ENCODE data around the gene PPM1B. TPM values are rescaled to one million over a fixed set of nuclear protein-coding genes. Genes with fewer than 3 reads are reported as not detected.
"Not testable (repeated sequence)": the region's sequence is repeated elsewhere in the genome, so short reads cannot be mapped to it uniquely, and the experiment has no call there.

The PPM1B gene
- total RNA-seq, 1 donor from 2014 or later, result 48.4 TPM

- ATAC-seq, result no peak
- no peak for DNase-seq (ENCODE audit: missing footprints)
Measured at GRCh38 chr2:44189104-44189503, 20.4 kb downstream of the PPM1B start.

GRCh38 chr2:44190526-44190925, 21.9 kb downstream of the PPM1B start:
- no peak for DNase-seq (ENCODE audit: missing footprints)
- no peak for ATAC-seq
- intact Hi-C loops (cut with DNase I), result no loop called here

More at GRCh38 chr2:44189104-44189503, 20.4 kb downstream of the PPM1B start:
- intact Hi-C loops (cut with DNase I), result no loop called here

- ATAC-seq, result no peak
Measured at GRCh38 chr2:44191739-44192138, 23.1 kb downstream of the PPM1B start.

GRCh38 chr2:44192646-44193045, 24.0 kb downstream of the PPM1B start:
- DNase-seq (ENCODE audit: missing footprints) (no peak), ATAC-seq (no peak)
- intact Hi-C loops (cut with DNase I), result no loop called here

More at GRCh38 chr2:44191739-44192138, 23.1 kb downstream of the PPM1B start:
- DNase-seq (ENCODE audit: missing footprints), result no peak
- intact Hi-C loops (cut with DNase I), result no loop called here

- no peak for DNase-seq (ENCODE audit: missing footprints)
- no peak for ATAC-seq
- intact Hi-C loops (cut with DNase I), result no loop called here
Measured at GRCh38 chr2:44195714-44196113, 27.0 kb downstream of the PPM1B start.

- ATAC-seq, result no peak
- DNase-seq (ENCODE audit: missing footprints), result no peak
- intact Hi-C loops (cut with DNase I), result no loop called here
Measured at GRCh38 chr2:44197816-44198215, 29.1 kb downstream of the PPM1B start.

GRCh38 chr2:44200011-44200410, 31.3 kb downstream of the PPM1B start:
- ATAC-seq, result no peak
- intact Hi-C loops (cut with DNase I), result no loop called here

GRCh38 chr2:44200759-44201158, 32.1 kb downstream of the PPM1B start:
- DNase-seq (ENCODE audit: missing footprints) (no peak), ATAC-seq (no peak)
- intact Hi-C loops (cut with DNase I), result no loop called here

More at GRCh38 chr2:44200011-44200410, 31.3 kb downstream of the PPM1B start:
- DNase-seq (ENCODE audit: missing footprints), result no peak

GRCh38 chr2:44201648-44202165, 33.0 kb downstream of the PPM1B start:
- DNase-seq (ENCODE audit: missing footprints) (no peak), ATAC-seq (no peak)
- intact Hi-C loops (cut with DNase I), result no loop called here

GRCh38 chr2:44203542-44203941, 34.9 kb downstream of the PPM1B start:
- intact Hi-C loops (cut with DNase I), result no loop called here
- DNase-seq (ENCODE audit: missing footprints) (no peak), ATAC-seq (no peak)

GRCh38 chr2:44205169-44205568, 36.5 kb downstream of the PPM1B start:
- no peak for DNase-seq (ENCODE audit: missing footprints)
- intact Hi-C loops (cut with DNase I), result no loop called here

GRCh38 chr2:44207102-44207501, 38.4 kb downstream of the PPM1B start:
- ATAC-seq (no peak), DNase-seq (ENCODE audit: missing footprints) (no peak)
- intact Hi-C loops (cut with DNase I), result no loop called here

More at GRCh38 chr2:44205169-44205568, 36.5 kb downstream of the PPM1B start:
- ATAC-seq, result no peak

GRCh38 chr2:44207648-44208047, 39.0 kb downstream of the PPM1B start:
- ATAC-seq, result not testable (repeated sequence)

GRCh38 chr2:44210362-44210761, 41.7 kb downstream of the PPM1B start:
- ATAC-seq, result no peak
- intact Hi-C loops (cut with DNase I), result no loop called here
- DNase-seq (ENCODE audit: missing footprints), result no peak

More at GRCh38 chr2:44207648-44208047, 39.0 kb downstream of the PPM1B start:
- DNase-seq (ENCODE audit: missing footprints); intact Hi-C loops (cut with DNase I): not testable (repeated sequence)

- no peak for ATAC-seq
- intact Hi-C loops (cut with DNase I), result no loop called here
- no peak for DNase-seq (ENCODE audit: missing footprints)
Measured at GRCh38 chr2:44211183-44211582, 42.5 kb downstream of the PPM1B start.

- intact Hi-C loops (cut with DNase I), result no loop called here
- ATAC-seq (no peak), DNase-seq (ENCODE audit: missing footprints) (no peak)
Measured at GRCh38 chr2:44212302-44212701, 43.6 kb downstream of the PPM1B start.

GRCh38 chr2:44215827-44216226, 47.2 kb downstream of the PPM1B start:
- ATAC-seq, result no peak
- no peak for DNase-seq (ENCODE audit: missing footprints)
- intact Hi-C loops (cut with DNase I), result no loop called here

- DNase-seq (ENCODE audit: missing footprints) (no peak), ATAC-seq (no peak)
- intact Hi-C loops (cut with DNase I), result no loop called here
Measured at GRCh38 chr2:44218771-44219170, 50.1 kb downstream of the PPM1B start.

GRCh38 chr2:44226753-44227152, 58.1 kb downstream of the PPM1B start:
- intact Hi-C loops (cut with DNase I), result no loop called here
- no peak for DNase-seq (ENCODE audit: missing footprints)

GRCh38 chr2:44230378-44230777, 61.7 kb downstream of the PPM1B start:
- ATAC-seq, result no peak
- intact Hi-C loops (cut with DNase I), result no loop called here

More at GRCh38 chr2:44226753-44227152, 58.1 kb downstream of the PPM1B start:
- ATAC-seq, result no peak

GRCh38 chr2:44233450-44234128, 64.9 kb downstream of the PPM1B start:
- intact Hi-C loops (cut with DNase I), result no loop called here
- ATAC-seq (no peak), DNase-seq (ENCODE audit: missing footprints) (no peak)

More at GRCh38 chr2:44230378-44230777, 61.7 kb downstream of the PPM1B start:
- no peak for DNase-seq (ENCODE audit: missing footprints)

Data from Right ventricle myocardium inferior (tissue), 1 donor.